Measurements from ENCODE around the gene SMIM43. TPM values are rescaled to one million over a fixed set of nuclear protein-coding genes. Genes with fewer than 3 reads are reported as not detected.
A peak's percentile ranks its signal among the peaks of the same experiment; 100 is the strongest.
"Not testable (repeated sequence)": the region's sequence is repeated elsewhere in the genome, so short reads cannot be mapped to it uniquely, and the experiment has no call there.

SMIM43 gene
- total RNA-seq, 1 experiment from 2014 or later = 1.3 TPM

- peak; percentile 70 for DNase-seq (ENCODE audit: low read depth)
Observed at GRCh38 chr4:121736735-121737351, 28.1 kb downstream of the SMIM43 start.

GRCh38 chr4:121734571-121734970, 30.4 kb downstream of the SMIM43 start:
- DNase-seq (ENCODE audit: low read depth) = no peak

- DNase-seq (ENCODE audit: low read depth) = no peak
Observed at GRCh38 chr4:121733942-121734341, 31.0 kb downstream of the SMIM43 start.

- DNase-seq (ENCODE audit: low read depth) = not testable (repeated sequence)
Observed at GRCh38 chr4:121729753-121730152, 35.2 kb downstream of the SMIM43 start.

DNA sequence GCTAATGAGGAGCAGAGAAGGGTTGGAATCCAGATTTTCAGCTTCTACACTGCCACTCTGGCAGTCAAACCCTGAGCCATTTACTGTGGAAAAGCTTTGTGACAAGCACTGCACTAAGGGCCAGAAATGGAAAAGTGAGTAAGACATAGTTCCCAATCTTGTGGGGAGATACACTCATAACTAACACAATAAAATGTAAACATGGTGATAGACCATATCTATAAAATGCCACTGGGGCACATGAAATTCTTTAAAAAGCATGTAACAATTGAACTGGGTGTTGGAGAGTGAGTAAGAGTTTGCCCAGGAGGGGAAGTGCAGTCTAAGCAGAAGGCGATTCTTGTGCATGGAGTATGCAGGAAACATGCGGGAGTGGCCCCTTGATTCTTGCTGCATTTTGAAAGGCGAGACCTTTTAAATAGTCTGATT, 36.2 kb downstream of the SMIM43 start:
- peak; percentile 84 for DNase-seq (ENCODE audit: low read depth)

- DNase-seq (ENCODE audit: low read depth) = peak; percentile 90
Observed at GRCh38 chr4:121728066-121728465, 36.9 kb downstream of the SMIM43 start.

- DNase-seq (ENCODE audit: low read depth) = peak; percentile 65
Observed at GRCh38 chr4:121726642-121727268, 38.2 kb downstream of the SMIM43 start.

DNA sequence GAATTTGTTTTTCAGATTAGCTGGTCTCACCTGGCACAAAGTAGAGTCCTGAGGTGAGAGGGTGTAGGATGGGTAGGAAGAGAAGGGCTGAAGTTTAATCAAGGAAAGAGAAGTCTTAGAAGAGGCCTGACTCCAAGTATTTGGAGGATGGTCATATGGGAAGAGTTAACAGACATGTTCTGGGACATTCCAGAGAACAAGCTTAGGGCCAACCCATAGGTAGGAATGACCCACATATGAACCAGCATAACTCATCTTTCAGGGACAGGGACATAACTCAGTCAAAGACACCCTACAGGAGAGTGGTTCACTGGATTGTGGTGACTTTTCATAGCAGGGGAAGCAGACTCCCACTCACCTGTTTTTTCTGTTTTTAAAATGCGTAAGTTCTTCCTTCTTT, 40.3 kb downstream of the SMIM43 start:
- no peak for DNase-seq (ENCODE audit: low read depth)

GRCh38 chr4:121721700-121722099, 43.3 kb downstream of the SMIM43 start:
- DNase-seq (ENCODE audit: low read depth) = no peak

GRCh38 chr4:121720109-121720508, 44.9 kb downstream of the SMIM43 start:
- DNase-seq (ENCODE audit: low read depth) = peak; percentile 43

- no peak for DNase-seq (ENCODE audit: low read depth)
Observed at GRCh38 chr4:121717680-121718237, 47.2 kb downstream of the SMIM43 start.

- DNase-seq (ENCODE audit: low read depth) = no peak
Observed at GRCh38 chr4:121714548-121714947, 50.4 kb downstream of the SMIM43 start.

- no peak for DNase-seq (ENCODE audit: low read depth)
Observed at GRCh38 chr4:121712783-121713182, 52.2 kb downstream of the SMIM43 start.

GRCh38 chr4:121712001-121712651, 52.8 kb downstream of the SMIM43 start:
- DNase-seq (ENCODE audit: low read depth) = no peak

GRCh38 chr4:121711263-121712000, 53.5 kb downstream of the SMIM43 start:
- DNase-seq (ENCODE audit: low read depth) = peak; percentile 93

DNA sequence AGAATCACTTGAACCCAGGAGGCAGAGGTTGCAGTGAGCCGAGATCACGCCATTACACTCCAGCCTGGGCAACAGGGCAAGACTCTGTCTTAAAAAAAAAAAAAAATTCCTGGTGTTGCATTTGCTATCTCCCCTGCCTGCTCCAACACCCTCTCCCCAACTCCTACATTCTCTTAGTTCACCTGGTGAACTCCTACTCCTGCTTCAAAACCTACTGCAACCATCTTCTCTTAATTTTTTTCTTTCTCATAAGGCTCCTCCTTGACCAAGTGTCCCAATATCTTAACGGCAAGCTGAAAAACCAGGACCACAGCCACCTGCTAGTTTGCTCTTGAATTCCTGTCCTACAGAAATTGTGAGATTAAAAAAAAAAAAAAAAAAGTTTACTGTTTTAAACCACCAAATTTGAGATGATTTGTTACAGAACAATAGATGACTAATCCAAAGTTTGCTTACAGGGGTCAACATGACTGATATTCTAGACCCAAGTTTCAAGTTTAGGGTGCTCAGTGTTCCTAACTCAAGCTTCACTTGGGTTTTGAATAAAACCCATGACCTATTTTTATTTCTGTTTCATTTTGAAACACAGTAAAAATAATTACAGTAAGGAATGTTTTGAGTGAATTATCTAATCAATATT, 55.1 kb downstream of the SMIM43 start:
- no peak for DNase-seq (ENCODE audit: low read depth)

Other genes starting within 250 kb of the SMIM43 start
- 408 and 471 TPM in 2 replicates for gene ANXA5, start 68.2 kb downstream of the SMIM43 start, total RNA-seq (2014; rRNA removed; shearing (Covaris generic))
- gene EXOSC9, start 36.2 kb upstream of the SMIM43 start, total RNA-seq (2014; rRNA removed; shearing (Covaris generic)) = 45.7 and 47.6 TPM in 2 replicates
- gene CCNA2, start 58.7 kb upstream of the SMIM43 start, total RNA-seq (2014; rRNA removed; shearing (Covaris generic)) = 92.6 and 118 TPM in 2 replicates
- gene BBS7, start 105.3 kb upstream of the SMIM43 start, total RNA-seq (2014; rRNA removed; shearing (Covaris generic)) = 8.0 and 19.2 TPM in 2 replicates
- gene TRPC3, start 186.9 kb upstream of the SMIM43 start, total RNA-seq (2014; rRNA removed; shearing (Covaris generic)) = 1.6 and 2.9 TPM in 2 replicates

Data from M059J (cell line).